ENCODE measurements around the gene LRRC3. TPM values are rescaled to one million over a fixed set of nuclear protein-coding genes. Genes with fewer than 3 reads are reported as not detected.
"Not testable (repeated sequence)": the region's sequence is repeated elsewhere in the genome, so short reads cannot be mapped to it uniquely, and the experiment has no call there.

LRRC3 gene
- total RNA-seq, 1 donor from 2014 or later: 2.5 TPM

GRCh38 chr21:44502171-44502958, 47.1 kb downstream of the LRRC3 start:
- no peak for DNase-seq (ENCODE audit: low spot score)
- H3K36me3 ChIP-seq: no peaks in the 10 kb centered on the region
- no peaks in the 10 kb centered on the region for H3K27me3 ChIP-seq
- Mint-ChIP-seq H3K4me1 (peaks cover 21% of the 10 kb centered on the region), H3K27me3 (ENCODE audit: insufficient read depth, low read depth) (no peaks in the 10 kb centered on the region), H3K4me3 (no peak overlapping the region), H3K36me3 (no peaks in the 10 kb centered on the region), H3K9me3 (no peaks in the 10 kb centered on the region), H3K27ac (peak overlapping the region; percentile 54)
- H4K20me1 ChIP-seq (ENCODE audit: low read depth): no peaks in the 10 kb centered on the region
- H3K79me2 ChIP-seq (ENCODE audit: low read depth): no peaks in the 10 kb centered on the region
- TF ChIP-seq EZH2 (IDR thresholded peaks at IDR 0.05): no peak
- TF ChIP-seq CTCF (IDR thresholded peaks at IDR 0.05): no peak
- H3K4me1 ChIP-seq: peaks cover 20% of the 10 kb centered on the region
- no peak overlapping the region for H3K27ac ChIP-seq
- no peak overlapping the region for H3K4me2 ChIP-seq
- no peaks in the 10 kb centered on the region for H3K9me3 ChIP-seq (ENCODE audit: low read depth)
- no peak overlapping the region for H2AFZ ChIP-seq (replicated peaks)
- no peak overlapping the region for H3K9ac ChIP-seq
- H3F3A ChIP-seq (ENCODE audit: low read depth): peaks cover under 1% of the 10 kb centered on the region
- no peak overlapping the region for H3K4me3 ChIP-seq

- H3K79me2 ChIP-seq (ENCODE audit: low read depth); DNase-seq (ENCODE audit: low spot score); H3K4me3 ChIP-seq; H3K27ac Mint-ChIP-seq; H2AFZ ChIP-seq (replicated peaks); H3K36me3 Mint-ChIP-seq; H3K36me3 ChIP-seq; H3K9me3 Mint-ChIP-seq; H4K20me1 ChIP-seq (ENCODE audit: low read depth); H3K27me3 Mint-ChIP-seq (ENCODE audit: insufficient read depth, low read depth); H3K27me3 ChIP-seq; H3K27ac ChIP-seq; H3K4me3 Mint-ChIP-seq; H3K4me2 ChIP-seq; H3K9ac ChIP-seq; H3F3A ChIP-seq (ENCODE audit: low read depth); H3K9me3 ChIP-seq (ENCODE audit: low read depth): not testable (repeated sequence)
- peaks cover 11% of the 10 kb centered on the region for H3K4me1 ChIP-seq
- peaks cover 12% of the 10 kb centered on the region for H3K4me1 Mint-ChIP-seq
Measured at GRCh38 chr21:44503006-44503889, 47.9 kb downstream of the LRRC3 start.

DNA sequence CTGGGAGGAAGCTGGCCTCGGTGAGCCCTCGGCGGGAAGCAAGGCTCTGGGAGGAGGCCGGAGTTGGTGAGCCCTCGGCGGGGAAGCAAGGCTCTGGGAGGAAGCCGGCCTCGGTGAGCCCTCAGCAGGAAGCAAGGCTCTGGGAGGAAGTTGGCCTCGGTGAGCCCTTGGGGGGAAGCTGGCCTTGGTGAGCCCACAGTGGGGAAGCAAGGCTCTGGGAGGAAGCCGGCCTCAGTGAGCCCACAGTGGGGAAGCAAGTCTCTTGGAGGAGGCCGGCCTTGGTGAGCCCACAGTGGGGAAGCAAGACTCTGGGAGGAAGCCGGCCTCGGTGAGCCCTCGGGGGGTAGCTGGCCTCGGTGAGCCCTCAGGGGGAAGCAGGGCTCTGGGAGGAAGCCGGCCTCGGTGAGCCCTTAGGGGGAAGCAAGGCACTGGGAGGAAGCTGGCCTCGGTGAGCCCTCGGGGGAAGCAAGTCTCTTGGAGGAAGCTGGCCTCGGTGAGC, 48.6 kb downstream of the LRRC3 start:
- H3K4me3 ChIP-seq: no peak overlapping the region
- H3K36me3 ChIP-seq: no peaks in the 10 kb centered on the region
- TF ChIP-seq CTCF (IDR thresholded peaks at IDR 0.05) (no peak), EZH2phosphoT487 (IDR thresholded peaks at IDR 0.05) (no peak), EZH2 (IDR thresholded peaks at IDR 0.05) (no peak)
- Mint-ChIP-seq H3K9me3 (no peaks in the 10 kb centered on the region), H3K27ac (no peak overlapping the region), H3K36me3 (no peaks in the 10 kb centered on the region), H3K4me3 (no peak overlapping the region), H3K27me3 (ENCODE audit: insufficient read depth, low read depth) (no peaks in the 10 kb centered on the region), H3K4me1 (peaks cover 7% of the 10 kb centered on the region)
- DNase-seq (ENCODE audit: low spot score): no peak
- H3K9me3 ChIP-seq (ENCODE audit: low read depth): no peaks in the 10 kb centered on the region
- H4K20me1 ChIP-seq (ENCODE audit: low read depth): no peaks in the 10 kb centered on the region
- H3K4me2 ChIP-seq: no peak overlapping the region
- no peaks in the 10 kb centered on the region for H3K79me2 ChIP-seq (ENCODE audit: low read depth)
- H3K27me3 ChIP-seq: no peaks in the 10 kb centered on the region
- peaks cover 7% of the 10 kb centered on the region for H3K4me1 ChIP-seq
- H2AFZ ChIP-seq (replicated peaks): no peak overlapping the region
- no peak overlapping the region for H3K9ac ChIP-seq
- H3F3A ChIP-seq (ENCODE audit: low read depth): no peaks in the 10 kb centered on the region
- H3K27ac ChIP-seq: no peak overlapping the region

Measured in neural progenitor cell (in vitro differentiated cells).